NB4 (cell line): ENCODE results near the gene ACHE.

Experiments
- DNase-seq: peaks from one replicate; pipeline ENCODE4 v3.0.0; 2010; ENCODE audit warnings: low read depth
- H3K4me3 ChIP-seq: one replicate; pipeline ENCODE4 v1.5.1; 2011; ENCODE audit warnings: mild to moderate bottlenecking, low read depth, low read length, moderate library complexity
- CTCF ChIP-seq: IDR thresholded peaks from one replicate; pipeline ENCODE4 v1.5.1; 2012; ENCODE audit warnings: low read depth, low read length
- MAX ChIP-seq: IDR thresholded peaks from 2 replicates; pipeline ENCODE4 v1.6.1; 2011; ENCODE audit warnings: low read depth, low read length
- MYC ChIP-seq: IDR thresholded peaks from 2 replicates; pipeline ENCODE4 v1.6.1; 2011; ENCODE audit warnings: low read depth, low read length
- POLR2A ChIP-seq: IDR thresholded peaks from 2 replicates; pipeline ENCODE4 v1.6.1; 2011; ENCODE audit warnings: mild to moderate bottlenecking; ENCODE audit not compliant: insufficient read length; ENCODE audit errors: extremely low read depth

Gene ACHE

GRCh38 chr7:100865372-100865911 is 30.2 kb downstream of the ACHE start:
- no peak for DNase-seq
- H3K4me3 ChIP-seq, result no peak overlapping the region
- TF ChIP-seq MYC, result no peak
- TF ChIP-seq POLR2A, result no peak
- no peak for TF ChIP-seq CTCF

- no peak overlapping the region for H3K4me3 ChIP-seq
- TF ChIP-seq MAX (no peak), CTCF (no peak), POLR2A (no peak), MYC (no peak)
- DNase-seq, result no peak
These were observed 31.3 kb downstream of the ACHE start for GRCh38 chr7:100864263-100864845.

GRCh38 chr7:100863406-100863950 is 32.2 kb downstream of the ACHE start:
- TF ChIP-seq MYC (no peak), CTCF (no peak), MAX (no peak), POLR2A (no peak)
- DNase-seq, result no peak
- H3K4me3 ChIP-seq, result no peak overlapping the region

- DNase-seq, result no peak
- no peak overlapping the region for H3K4me3 ChIP-seq
- TF ChIP-seq POLR2A (no peak), CTCF (no peak), MAX (no peak), MYC (no peak)
These were observed 34.1 kb downstream of the ACHE start for GRCh38 chr7:100861616-100861985.

- no peak overlapping the region for H3K4me3 ChIP-seq
- no peak for DNase-seq
- TF ChIP-seq POLR2A (no peak), MYC (no peak), MAX (no peak), CTCF (no peak)
These were observed 34.7 kb downstream of the ACHE start for GRCh38 chr7:100860702-100861615.
